Endothelial cell of umbilical vein (primary cell): Measurements from ENCODE around the gene KRT8. TPM values are rescaled to one million over a fixed set of nuclear protein-coding genes. Genes with fewer than 3 reads are reported as not detected.

ENCODE experiments used
- BruUV-seq: library from RNA; stranded (reverse); fragments of 400-500 nt; replicated peaks from 2 replicates; lab custom pipeline; 2021; lab: Mats Ljungman, UMichigan
- CTCF ChIA-PET: fragments of 300-600, 350-600 bp; sonication (Branson Sonifier 250); formaldehyde crosslinking; loops from one replicate; lab custom pipeline; 2021; ENCODE audit warnings: antibody characterized with exemption, inconsistent platforms; lab: Charles Lee
- POLR2A ChIA-PET: fragments of 300-600, 350-600 bp; sonication (Branson Sonifier 250); formaldehyde crosslinking; loops from one replicate; lab custom pipeline; 2021; ENCODE audit warnings: antibody characterized with exemption, inconsistent platforms; lab: Charles Lee
- DNase-seq: peaks from one replicate; pipeline ENCODE4 v3.0.0-alpha.2; 2011; ENCODE audit warnings: low read depth, low spot score
- FAIRE-seq: peaks from 2 replicates; lab custom pipeline; 2011; peaks lifted over from hg19 to GRCh38; lab: Jason Lieb, UNC
- H2AFZ ChIP-seq: 2 replicates; pipeline ENCODE4 v1.6.0; 2012; ENCODE audit warnings: low read depth, low read length, control low read depth, inconsistent platforms
- H3K27ac ChIP-seq: 2 replicates; pipeline ENCODE4 v1.5.1; 2011; ENCODE audit warnings: low read depth, mild to moderate bottlenecking, control low read depth, low read length, moderate library complexity; ENCODE audit not compliant: insufficient read depth
- H3K27me3 ChIP-seq, 2 experiments: 2 replicates each; pipeline versions ENCODE4 v1.6.0 to v1.6.1; 2011; ENCODE audit warnings: low read length in 2 of 2, mixed read lengths in 1 of 2; ENCODE audit not compliant: control insufficient read depth in 2 of 2, insufficient read depth in 2 of 2
- H3K36me3 ChIP-seq, 2 experiments: 2 replicates in 1 of 2; 3 replicates in 1 of 2; pipeline ENCODE4 v1.5.1; 2011; ENCODE audit warnings: low read length in 2 of 2, mild to moderate bottlenecking in 1 of 2, moderate library complexity in 1 of 2; ENCODE audit not compliant: control insufficient read depth in 2 of 2, insufficient read depth in 2 of 2; ENCODE audit errors: extremely low read depth in 1 of 2
- H3K4me1 ChIP-seq: 3 replicates; pipeline ENCODE4 v1.5.1; 2011; ENCODE audit warnings: mild to moderate bottlenecking, low read length; ENCODE audit not compliant: control insufficient read depth, insufficient read depth; ENCODE audit errors: extremely low read depth
- H3K4me2 ChIP-seq: 2 replicates; pipeline ENCODE4 v1.6.1; 2011; ENCODE audit warnings: low read length, control low read depth, mixed read lengths; ENCODE audit not compliant: insufficient read depth
- H3K4me3 ChIP-seq, 3 experiments: fragments of 200-600 bp in 1 of 3; sonication (generic), shearing (Covaris generic) in 1 of 3; replicated peaks in 1 of 3; 2 replicates each; pipeline ENCODE4 v1.5.1; 2011 to 2016; ENCODE audit warnings: control low read depth in 3 of 3, low read length in 3 of 3, mild to moderate bottlenecking in 2 of 3, inconsistent platforms in 1 of 3, low read depth in 1 of 3, moderate library complexity in 1 of 3; ENCODE audit not compliant: insufficient read depth in 1 of 3
- H3K79me2 ChIP-seq: 2 replicates; pipeline ENCODE4 v1.6.0; 2012; ENCODE audit warnings: low read length, inconsistent platforms; ENCODE audit not compliant: control insufficient read depth, insufficient read depth
- H3K9ac ChIP-seq: replicated peaks from 2 replicates; pipeline ENCODE3; 2011; ENCODE audit warnings: low read length, control low read depth; ENCODE audit not compliant: insufficient read depth; ENCODE audit errors: extremely low read depth
- H3K9me1 ChIP-seq: replicated peaks from 3 replicates; pipeline ENCODE4 v1.6.0; 2011; ENCODE audit warnings: mild to moderate bottlenecking, low read length; ENCODE audit not compliant: control insufficient read depth, insufficient read depth; ENCODE audit errors: extremely low read depth
- H3K9me3 ChIP-seq: replicated peaks from 2 replicates; pipeline ENCODE4 v1.5.1; 2012; ENCODE audit warnings: low read length, inconsistent platforms; ENCODE audit not compliant: control insufficient read depth, insufficient read depth
- H4K20me1 ChIP-seq: replicated peaks from 2 replicates; pipeline ENCODE3; 2011; ENCODE audit warnings: mild to moderate bottlenecking, low read length; ENCODE audit not compliant: control insufficient read depth, insufficient read depth; ENCODE audit errors: extremely low read depth
- CTCF ChIP-seq, 2 donors: IDR thresholded peaks; 1 replicate in 1 of 2; 2 replicates in 1 of 2; pipeline ENCODE4 v1.5.1; 2011; ENCODE audit warnings: low read length in 2 of 2, mild to moderate bottlenecking in 2 of 2, moderate library complexity in 2 of 2, control low read depth in 1 of 2, inconsistent platforms in 1 of 2, low read depth in 1 of 2; ENCODE audit not compliant: insufficient read depth in 1 of 2; ENCODE audit errors: extremely low read depth in 1 of 2
- FOS ChIP-seq: IDR thresholded peaks from 2 replicates; pipeline ENCODE4 v1.6.1; 2011; ENCODE audit warnings: mild to moderate bottlenecking, low read length, moderate library complexity, borderline replicate concordance; ENCODE audit not compliant: insufficient read depth
- GATA2 ChIP-seq: IDR thresholded peaks from 2 replicates; pipeline ENCODE4 v1.7.0; 2011; ENCODE audit warnings: low read depth, mild to moderate bottlenecking, moderate library complexity, mixed read lengths, low read length; ENCODE audit not compliant: insufficient read length, insufficient read depth
- MAX ChIP-seq: IDR thresholded peaks from 2 replicates; pipeline ENCODE4 v1.6.1; 2011; ENCODE audit not compliant: insufficient read depth, insufficient read length
- MYC ChIP-seq: IDR thresholded peaks from one replicate; pipeline ENCODE4 v1.6.1; 2011; ENCODE audit warnings: mild to moderate bottlenecking, low read depth, low read length
- POLR2A ChIP-seq: IDR thresholded peaks from 2 replicates; pipeline ENCODE4 v1.6.1; 2012; ENCODE audit warnings: low read depth, mild to moderate bottlenecking, control low read depth, low read length
- POLR2AphosphoS5 ChIP-seq: IDR thresholded peaks from 2 replicates; pipeline ENCODE4 v1.6.1; 2012; ENCODE audit warnings: low read depth, mild to moderate bottlenecking, control low read depth, low read length, moderate library complexity; ENCODE audit not compliant: insufficient read depth
- dilution Hi-C: fragments of 300-500 bp; cut with MboI; formaldehyde crosslinking; loops from one replicate; pipeline ENCODE4 v1.15.0; 2019; ENCODE audit warnings: low sequenced_read_pairs; ENCODE audit not compliant: extremely low pct_ligation_motif_present
- intact Hi-C: fragments of 100-400 bp; cut with micrococcal nuclease; formaldehyde crosslinking; loops from one replicate; pipeline ENCODE4 v1.10.0; 2022
- polyA plus RNA-seq, 4 experiments: library from polyadenylated mRNA; depleted of rRNA in 3 of 4; stranded (reverse) in 3 of 4; unstranded in 1 of 4; fragments of >200 nt; gene quantifications; 2 replicates each; pipeline versions ENCODE4 v1.2.1 to v1.2.3, GENCODE V29; 2011 to 2012; ENCODE audit warnings: missing spikeins in 1 of 4
- total RNA-seq: library from RNA; stranded (reverse); gene quantifications from 2 replicates; pipeline ENCODE4 v1.2.3, GENCODE V29; 2021

Gene KRT8
- total and polyA plus RNA-seq, 2 donors (not counting 3 experiments of a cell fraction or from before 2014, with no cell fraction given) = 23.5 to 31.7 TPM

GRCh38 chr12:52929538-52929937 lies 24.7 kb upstream of the KRT8 start:
- POLR2A ChIA-PET = no interaction called here
- Histone ChIP-seq H3K4me3 (no peak overlapping the region), H3K4me2 (no peak overlapping the region), H2AFZ (no peak overlapping the region), H4K20me1 (no peaks in the 10 kb centered on the region), H3K9me3 (no peaks in the 10 kb centered on the region), H3K79me2 (no peaks in the 10 kb centered on the region), H3K9ac (no peak overlapping the region), H3K27ac (no peak overlapping the region), H3K9me1 (no peaks in the 10 kb centered on the region), H3K4me1 (peaks cover 30% of the 10 kb centered on the region), H3K27me3 (no peaks in the 10 kb centered on the region), H3K36me3 (no peaks in the 10 kb centered on the region)
- DNase-seq (no peak), FAIRE-seq (no peak)
- BruUV-seq = no TSS peak
- intact Hi-C loops = no loop called here
- dilution Hi-C loops = no loop called here
- CTCF ChIA-PET = interaction anchor here (1.8 kb wide), 1 partner anchor 44 kb away, joined by 5 read pairs; no protein-coding TSS in a partner anchor
- no peak for TF ChIP-seq FOS
- no peak for TF ChIP-seq POLR2AphosphoS5
- no peak for TF ChIP-seq POLR2A
- no peak for TF ChIP-seq MYC
- TF ChIP-seq CTCF (IDR thresholded peaks at IDR 0.05; ENCODE audit: extremely low read depth in 1 of 2, insufficient read depth in 1 of 2, low read depth in 1 of 2, low read length in 2 of 2) = no peak
- TF ChIP-seq GATA2 = no peak

- Histone ChIP-seq H3K27me3 (no peaks in the 10 kb centered on the region), H2AFZ (no peak overlapping the region), H3K27ac (no peak overlapping the region), H4K20me1 (no peaks in the 10 kb centered on the region), H3K9ac (no peak overlapping the region), H3K4me1 (peaks cover 31% of the 10 kb centered on the region), H3K79me2 (no peaks in the 10 kb centered on the region), H3K36me3 (no peaks in the 10 kb centered on the region), H3K9me3 (no peaks in the 10 kb centered on the region), H3K9me1 (no peaks in the 10 kb centered on the region), H3K4me2 (no peak overlapping the region), H3K4me3 (no peak overlapping the region)
- intact Hi-C loops = no loop called here
- TF ChIP-seq GATA2 = no peak
- TF ChIP-seq POLR2AphosphoS5 = no peak
- TF ChIP-seq CTCF (IDR thresholded peaks at IDR 0.05; ENCODE audit: extremely low read depth in 1 of 2, insufficient read depth in 1 of 2, low read depth in 1 of 2, low read length in 2 of 2) = no peak
- TF ChIP-seq MAX = no peak
- TF ChIP-seq POLR2A = no peak
- no peak for DNase-seq
- no peak for FAIRE-seq
- POLR2A ChIA-PET = no interaction called here
- dilution Hi-C loops = no loop called here
- CTCF ChIA-PET = interaction anchor here (1.3 to 4.5 kb wide), 3 partner anchors 8 to 43 kb away, joined by 6 to 54 read pairs (median 11); no protein-coding TSS in a partner anchor
- no TSS peak for BruUV-seq
Observed at GRCh38 chr12:52927964-52928363, 23.1 kb upstream of the KRT8 start.
